WTC11 (cell line): ENCODE measurements around the gene DCLK2. TPM values are rescaled to one million over a fixed set of nuclear protein-coding genes. Genes with fewer than 3 reads are reported as not detected.

Source experiments
- ATAC-seq: fragments of 200-7000 bp; cut with Tn5 transposase; 2 replicates; pipeline ENCODE4 v1.10.0; 2021; ENCODE audit warnings: mild to moderate bottlenecking, moderate library complexity
- CTCF ChIA-PET: fragments of 300-600 bp; sonication (Branson Sonifier 250); formaldehyde crosslinking; loops from one replicate; lab custom pipeline; 2021; ENCODE audit warnings: antibody characterized with exemption; lab: Charles Lee
- POLR2A ChIA-PET: fragments of 350-600 bp; sonication (Branson Sonifier 250); formaldehyde crosslinking; loops from one replicate; lab custom pipeline; 2021; ENCODE audit warnings: antibody characterized with exemption; lab: Charles Lee
- DNase-seq: peaks from one replicate; pipeline ENCODE4 v3.0.0; 2021; ENCODE audit warnings: low spot score
- H3K27ac Mint-ChIP-seq: 2 replicates; pipeline ENCODE4 v1.8.0; 2021; ENCODE audit warnings: mixed read lengths
- H3K27me3 Mint-ChIP-seq: 2 replicates; pipeline ENCODE4 v1.8.0; 2021; ENCODE audit warnings: low read depth, mild to moderate bottlenecking, moderate library complexity, mixed read lengths
- H3K36me3 Mint-ChIP-seq: 2 replicates; pipeline ENCODE4 v1.8.0; 2021; ENCODE audit warnings: mixed read lengths
- H3K4me1 Mint-ChIP-seq: 2 replicates; pipeline ENCODE4 v1.8.0; 2022; ENCODE audit warnings: mixed read lengths
- H3K4me3 Mint-ChIP-seq: 2 replicates; pipeline ENCODE4 v1.8.0; 2021; ENCODE audit warnings: mild to moderate bottlenecking, moderate library complexity, mixed read lengths
- H3K9me3 Mint-ChIP-seq: 2 replicates; pipeline ENCODE4 v1.8.0; 2021; ENCODE audit warnings: mixed read lengths
- E2F4 ChIP-seq: sonication (generic); formaldehyde crosslinking; IDR thresholded peaks from 2 replicates; pipeline ENCODE4 v1.8.1; 2022; ENCODE audit warnings: low read depth, mild to moderate bottlenecking, moderate library complexity, missing genetic modification reagents, borderline replicate concordance
- ESRRA ChIP-seq: sonication (generic); formaldehyde crosslinking; IDR thresholded peaks from 2 replicates; pipeline ENCODE4 v1.8.1; 2022; ENCODE audit warnings: mild to moderate bottlenecking, missing genetic modification reagents, borderline replicate concordance
- GTF2I ChIP-seq: fragments of 250-450 bp; sonication (Bioruptor Pico); conservative IDR thresholded peaks from 2 replicates; pipeline ENCODE4 v1.4.0; 2021; ENCODE audit warnings: mild to moderate bottlenecking
- HMGXB4 ChIP-seq: sonication (generic); formaldehyde crosslinking; IDR thresholded peaks from 2 replicates; pipeline ENCODE4 v1.8.1; 2023; ENCODE audit warnings: mild to moderate bottlenecking, moderate library complexity, missing genetic modification reagents
- JUN ChIP-seq: sonication (generic); formaldehyde crosslinking; IDR thresholded peaks from 2 replicates; pipeline ENCODE4 v1.8.0; 2023; ENCODE audit warnings: mild to moderate bottlenecking, missing genetic modification reagents
- MYBL2 ChIP-seq: sonication (generic); formaldehyde crosslinking; IDR thresholded peaks from 2 replicates; pipeline ENCODE4 v1.8.1; 2023; ENCODE audit warnings: mild to moderate bottlenecking, moderate library complexity, missing genetic modification reagents
- NFYB ChIP-seq: sonication (generic); formaldehyde crosslinking; conservative IDR thresholded peaks from 2 replicates; pipeline ENCODE4 v1.8.0; 2022; ENCODE audit warnings: low read depth, missing genetic modification reagents
- NR2C2 ChIP-seq: sonication (generic); formaldehyde crosslinking; IDR thresholded peaks from 2 replicates; pipeline ENCODE4 v1.8.0; 2022; ENCODE audit warnings: mild to moderate bottlenecking, missing genetic modification reagents
- NR3C1 ChIP-seq: sonication (generic); formaldehyde crosslinking; conservative IDR thresholded peaks from 2 replicates; pipeline ENCODE4 v1.8.1; 2023; ENCODE audit warnings: low read depth, mild to moderate bottlenecking, missing genetic modification reagents
- RORB ChIP-seq: fragments of 250-450 bp; sonication (Bioruptor Pico); IDR thresholded peaks from 2 replicates; pipeline ENCODE4 v1.9.0; 2021; ENCODE audit warnings: mild to moderate bottlenecking
- SOX15 ChIP-seq: fragments of 250-450 bp; sonication (Bioruptor Pico); IDR thresholded peaks from 2 replicates; pipeline ENCODE4 v1.9.0; 2021; ENCODE audit warnings: mild to moderate bottlenecking
- TEAD4 ChIP-seq: sonication (generic); formaldehyde crosslinking; IDR thresholded peaks from 2 replicates; pipeline ENCODE4 v1.8.0; 2022; ENCODE audit warnings: mild to moderate bottlenecking, missing genetic modification reagents
- USF1 ChIP-seq: sonication (generic); formaldehyde crosslinking; IDR thresholded peaks from 2 replicates; pipeline ENCODE4 v1.8.0; 2022; ENCODE audit warnings: mild to moderate bottlenecking, missing genetic modification reagents
- ZBTB21 ChIP-seq: sonication (generic); formaldehyde crosslinking; IDR thresholded peaks from 2 replicates; pipeline ENCODE4 v1.8.1; 2023; ENCODE audit warnings: mild to moderate bottlenecking, missing genetic modification reagents, borderline replicate concordance
- ZNF138 ChIP-seq: sonication (generic); formaldehyde crosslinking; conservative IDR thresholded peaks from 2 replicates; pipeline ENCODE4 v1.8.1; 2022; ENCODE audit warnings: mild to moderate bottlenecking, moderate library complexity, missing genetic modification reagents
- ZNF232 ChIP-seq: sonication (generic); formaldehyde crosslinking; IDR thresholded peaks from 2 replicates; pipeline ENCODE4 v1.8.0; 2022; ENCODE audit warnings: mild to moderate bottlenecking, missing genetic modification reagents
- ZNF263 ChIP-seq: sonication (generic); formaldehyde crosslinking; IDR thresholded peaks from 2 replicates; pipeline ENCODE4 v1.8.1; 2022; ENCODE audit warnings: low read depth, mild to moderate bottlenecking, moderate library complexity, missing genetic modification reagents
- ZNF281 ChIP-seq: sonication (generic); formaldehyde crosslinking; IDR thresholded peaks from 2 replicates; pipeline ENCODE4 v1.8.0; 2023; ENCODE audit warnings: mild to moderate bottlenecking, missing genetic modification reagents
- total RNA-seq: library from RNA; stranded (reverse); gene quantifications from 3 replicates; pipeline ENCODE4 v1.2.3, GENCODE V29; 2021
- TF ChIP-seq, protein P1 (sequence below): sonication (generic); formaldehyde crosslinking; IDR thresholded peaks from 2 replicates; pipeline ENCODE4 v1.8.1; 2022; ENCODE audit warnings: mild to moderate bottlenecking, missing genetic modification reagents, moderate library complexity, borderline replicate concordance

DCLK2 gene
- total RNA-seq, 1 experiment from 2014 or later, result 0.17 TPM

DNA sequence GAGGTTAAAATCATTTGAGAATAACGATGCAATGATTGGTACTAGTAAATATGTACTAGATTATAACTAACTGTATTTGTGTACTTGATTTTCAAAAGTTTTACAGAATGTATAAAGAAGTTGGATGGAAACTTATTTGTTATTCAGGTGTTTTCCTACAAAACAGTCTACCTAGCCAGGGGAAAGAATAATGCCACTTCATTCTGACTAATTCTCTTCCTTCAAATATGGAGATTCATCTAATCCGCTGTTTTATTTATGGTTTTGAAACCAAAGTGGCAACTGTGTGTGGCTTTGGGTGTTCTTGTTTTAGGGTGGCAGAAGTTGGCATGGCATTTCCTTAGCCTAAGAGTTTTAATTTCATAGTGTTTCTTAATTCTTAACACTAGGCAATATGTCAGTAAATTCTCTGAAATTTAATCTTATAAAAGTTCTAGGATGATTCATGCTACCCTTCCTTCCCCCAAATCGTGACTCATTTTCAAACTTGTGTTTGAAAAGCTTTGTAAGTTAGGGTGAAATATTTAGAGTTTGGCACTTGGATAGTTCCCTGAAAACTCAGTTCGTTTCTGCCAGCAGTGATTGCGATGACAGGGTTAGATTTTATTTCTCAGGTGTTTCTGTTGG, 62.6 kb downstream of the DCLK2 start (continued):
- TF ChIP-seq ZBTB21 (CRISPR knock-in tag), result no peak
- TF ChIP-seq ZNF263 (CRISPR knock-in tag), result no peak
- no peak for TF ChIP-seq TEAD4 (CRISPR knock-in tag)

DNA sequence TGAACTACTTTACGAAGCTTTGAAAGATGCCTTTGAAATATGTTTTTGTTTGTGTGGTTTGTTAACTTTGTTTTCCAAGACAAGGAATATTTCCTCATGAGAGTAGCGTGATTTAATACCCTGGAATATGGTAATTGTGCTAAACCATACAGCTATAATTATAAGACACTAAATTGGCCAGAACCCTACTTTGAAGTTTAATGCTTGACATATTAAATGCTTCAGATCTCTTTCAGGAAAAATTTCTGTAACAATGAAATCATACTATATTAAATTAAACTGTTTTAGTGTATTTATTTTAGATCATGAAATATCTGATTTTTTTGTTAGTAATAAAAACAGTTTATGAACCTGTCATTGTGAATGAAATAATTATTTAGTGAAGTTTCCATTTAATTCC, 63.5 kb downstream of the DCLK2 start:
- CTCF ChIA-PET, result interaction anchor here (1.6 kb wide), 1 partner anchor 19 kb away, joined by 3 read pairs; no protein-coding TSS in a partner anchor
- POLR2A ChIA-PET, result no interaction called here
- H3K27me3 Mint-ChIP-seq, result no peaks in the 10 kb centered on the region
- DNase-seq, result no peak
- no peak overlapping the region for H3K4me3 Mint-ChIP-seq
- H3K36me3 Mint-ChIP-seq, result peaks cover 9% of the 10 kb centered on the region
- H3K9me3 Mint-ChIP-seq, result peaks cover 17% of the 10 kb centered on the region
- no peak for ATAC-seq
- TF ChIP-seq, protein P1, sequence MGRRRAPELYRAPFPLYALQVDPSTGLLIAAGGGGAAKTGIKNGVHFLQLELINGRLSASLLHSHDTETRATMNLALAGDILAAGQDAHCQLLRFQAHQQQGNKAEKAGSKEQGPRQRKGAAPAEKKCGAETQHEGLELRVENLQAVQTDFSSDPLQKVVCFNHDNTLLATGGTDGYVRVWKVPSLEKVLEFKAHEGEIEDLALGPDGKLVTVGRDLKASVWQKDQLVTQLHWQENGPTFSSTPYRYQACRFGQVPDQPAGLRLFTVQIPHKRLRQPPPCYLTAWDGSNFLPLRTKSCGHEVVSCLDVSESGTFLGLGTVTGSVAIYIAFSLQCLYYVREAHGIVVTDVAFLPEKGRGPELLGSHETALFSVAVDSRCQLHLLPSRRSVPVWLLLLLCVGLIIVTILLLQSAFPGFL, result no peak
- TF ChIP-seq NR3C1 (CRISPR knock-in tag) (no peak), NR2C2 (CRISPR knock-in tag) (no peak), MYBL2 (CRISPR knock-in tag) (no peak), GTF2I (CRISPR knock-in tag) (no peak), ZNF263 (CRISPR knock-in tag) (no peak), E2F4 (no peak)
- H3K4me1 Mint-ChIP-seq, result peaks cover 3% of the 10 kb centered on the region; the same call in 1 of the 2 replicates
- H3K27ac Mint-ChIP-seq, result no peak overlapping the region

DNA sequence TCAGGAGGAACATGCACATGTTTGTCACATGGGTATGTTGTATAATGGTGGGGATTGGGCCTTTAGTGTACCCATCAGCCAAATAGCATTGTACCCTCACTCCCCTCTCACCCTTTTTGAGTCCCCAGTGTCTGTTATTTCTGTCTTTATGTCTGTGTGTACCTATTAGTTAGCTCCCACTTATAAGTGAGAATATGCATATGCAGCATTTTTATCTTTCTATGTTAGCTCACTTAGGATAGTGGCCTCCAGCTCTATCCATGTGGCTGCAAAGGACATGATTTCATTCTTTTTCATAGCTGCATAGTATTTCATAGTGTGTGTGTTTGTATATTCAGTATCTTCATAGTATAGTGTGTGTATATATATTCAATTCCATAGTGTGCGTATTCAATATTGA, 64.6 kb downstream of the DCLK2 start:
- Mint-ChIP-seq H3K27me3 (no peaks in the 10 kb centered on the region), H3K27ac (no peak overlapping the region), H3K4me1 (peaks cover 3% of the 10 kb centered on the region; the same call in 1 of the 2 replicates), H3K36me3 (peaks cover 9% of the 10 kb centered on the region), H3K9me3 (peaks cover 17% of the 10 kb centered on the region), H3K4me3 (no peak overlapping the region)
- no peak for TF ChIP-seq ZNF281 (CRISPR knock-in tag)
- no peak for TF ChIP-seq RORB (CRISPR knock-in tag)
- no peak for TF ChIP-seq SOX15 (CRISPR knock-in tag)
- TF ChIP-seq ZNF232 (CRISPR knock-in tag), result no peak
- TF ChIP-seq ZNF138 (CRISPR knock-in tag), result no peak
- TF ChIP-seq USF1 (CRISPR knock-in tag), result no peak
- no peak for TF ChIP-seq ZNF263 (CRISPR knock-in tag)
- no peak for TF ChIP-seq HMGXB4 (CRISPR knock-in tag)
- no peak for TF ChIP-seq ZBTB21 (CRISPR knock-in tag)
- no peak for TF ChIP-seq NFYB
- TF ChIP-seq JUN (CRISPR knock-in tag), result no peak
- no peak for TF ChIP-seq ESRRA (CRISPR knock-in tag)
- CTCF ChIA-PET, result interaction anchor here (1.6 kb wide), 1 partner anchor 20 kb away, joined by 3 read pairs; no protein-coding TSS in a partner anchor
- ATAC-seq (no peak), DNase-seq (no peak)
- POLR2A ChIA-PET, result no interaction called here
